ENCODE data around the gene PCDHGB5. TPM values are rescaled to one million over a fixed set of nuclear protein-coding genes. Genes with fewer than 3 reads are reported as not detected.
A peak's percentile ranks its signal among the peaks of the same experiment; 100 is the strongest.
"Not testable (repeated sequence)": the region's sequence is repeated elsewhere in the genome, so short reads cannot be mapped to it uniquely, and the experiment has no call there.

PCDHGB5 gene
- total and polyA plus RNA-seq, 2 of the 13 experiments (the other 11 are each of a cell fraction or from before 2014, with no cell fraction given): 0.08 to 0.44 TPM

DNA sequence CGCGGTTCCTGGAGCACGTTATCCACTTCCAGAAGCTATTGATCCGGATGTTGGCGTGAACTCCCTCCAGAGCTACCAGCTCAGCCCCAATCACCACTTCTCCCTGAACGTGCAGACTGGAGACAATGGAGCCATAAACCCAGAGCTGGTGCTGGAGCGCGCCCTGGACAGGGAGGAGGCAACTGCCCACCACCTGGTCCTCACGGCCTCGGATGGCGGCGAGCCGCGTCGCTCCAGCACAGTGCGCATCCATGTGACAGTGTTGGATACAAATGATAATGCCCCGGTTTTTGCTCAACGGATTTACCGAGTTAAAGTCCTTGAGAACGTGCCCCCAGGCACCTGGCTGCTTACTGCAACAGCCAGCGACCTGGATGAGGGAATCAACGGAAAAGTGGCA lies 5.6 kb downstream of the PCDHGB5 start (continued):
- TF ChIP-seq ZNF30 (CRISPR knock-in tag; IDR thresholded peaks at IDR 0.05) (no peak), TGIF2 (CRISPR knock-in tag; IDR thresholded peaks at IDR 0.05) (no peak), PCBP1 (IDR thresholded peaks at IDR 0.05; ENCODE audit: borderline replicate concordance, low read depth, low read length) (no peak), BORCS8-MEF2B (CRISPR knock-in tag; IDR thresholded peaks at IDR 0.05) (no peak), SMC3 (IDR thresholded peaks at IDR 0.05; ENCODE audit: low read length) (no peak), AGO2 (optimal IDR thresholded peaks at IDR 0.05; ENCODE audit: low read depth, low read length) (no peak), MEIS2 (CRISPR knock-in tag; IDR thresholded peaks at IDR 0.05) (no peak)

DNA sequence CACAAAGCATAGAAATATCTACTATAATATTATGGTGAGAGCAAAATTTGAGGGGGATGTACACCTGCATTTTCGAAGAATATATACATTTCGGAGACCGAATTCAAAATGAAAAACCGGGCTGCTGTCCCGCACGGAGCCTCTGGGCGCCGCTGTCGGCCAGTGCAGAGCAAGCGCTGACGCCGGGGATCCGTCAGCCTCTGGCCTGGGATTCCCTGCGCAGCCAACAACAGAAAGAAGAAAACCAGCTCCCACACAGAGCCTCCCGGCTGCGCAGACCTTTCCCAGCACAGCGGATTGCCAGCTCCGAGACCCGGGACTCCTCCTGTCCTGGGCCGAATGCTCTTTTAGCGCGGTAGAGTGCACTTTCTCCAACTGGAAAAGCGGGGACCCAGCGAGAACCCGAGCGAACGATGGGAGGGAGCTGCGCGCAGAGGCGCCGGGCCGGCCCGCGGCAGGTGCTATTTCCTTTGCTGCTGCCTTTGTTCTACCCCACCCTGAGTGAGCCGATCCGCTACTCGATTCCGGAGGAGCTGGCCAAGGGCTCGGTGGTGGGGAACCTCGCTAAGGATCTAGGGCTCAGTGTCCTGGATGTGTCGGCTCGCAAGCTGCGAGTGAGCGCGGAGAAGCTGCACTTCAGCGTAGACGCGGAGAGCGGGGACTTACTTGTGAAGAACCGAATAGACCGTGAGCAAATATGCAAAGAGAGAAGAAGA lies 10.2 kb downstream of the PCDHGB5 start, which contains the start of gene PCDHGB6:
Gene PCDHGB6, plus strand, starts transcription at position 232 of the 716 bp plus-strand sequence. Its CDS starts 182 bp downstream, at position 414.
- H3K79me2 ChIP-seq (ENCODE audit: insufficient read depth, low read length); H3K9ac ChIP-seq (ENCODE audit: insufficient read depth, low read depth, low read length); H4K20me1 ChIP-seq (ENCODE audit: insufficient read depth, low read length); POLR2A ChIA-PET; H3K9me3 ChIP-seq (ENCODE audit: low read length); H3K4me3 ChIP-seq (replicated peaks in 1 of 3; ENCODE audit: insufficient read depth in 1 of 3, low read depth in 2 of 3, low read length in 3 of 3); DNase-seq (ENCODE audit: low spot score); intact Hi-C loops (cut with micrococcal nuclease; ENCODE audit: unreplicated experiment); H3K27ac ChIP-seq (ENCODE audit: extremely low read length, insufficient read depth, low read length); H2AFZ ChIP-seq (ENCODE audit: low read length); H3K4me1 ChIP-seq (ENCODE audit: insufficient read depth, low read length); H3K36me3 ChIP-seq (replicated peaks in 1 of 2; ENCODE audit: control insufficient read depth in 1 of 2, insufficient read depth in 2 of 2, low read length in 2 of 2); in situ Hi-C loops (cut with HindIII; ENCODE audit: extremely low pct_ligation_motif_present, low pct_unique_long_range_greater_than_20kb); BruUV-seq (replicated peaks); FAIRE-seq; ATAC-seq; H3K27me3 ChIP-seq (ENCODE audit: control insufficient read depth in 1 of 2, insufficient read depth in 2 of 2, low read length in 2 of 2); H3K4me2 ChIP-seq (ENCODE audit: low read depth, low read length); CTCF ChIA-PET (ENCODE audit: low intra/inter-chr PET ratio, low total read pairs): not testable (repeated sequence)
- peak; percentile 19; the same call in 1 of the 2 replicates for TF ChIP-seq STAG1 (CRISPR knock-in tag; IDR thresholded peaks at IDR 0.05)
- TF ChIP-seq, protein P1, sequence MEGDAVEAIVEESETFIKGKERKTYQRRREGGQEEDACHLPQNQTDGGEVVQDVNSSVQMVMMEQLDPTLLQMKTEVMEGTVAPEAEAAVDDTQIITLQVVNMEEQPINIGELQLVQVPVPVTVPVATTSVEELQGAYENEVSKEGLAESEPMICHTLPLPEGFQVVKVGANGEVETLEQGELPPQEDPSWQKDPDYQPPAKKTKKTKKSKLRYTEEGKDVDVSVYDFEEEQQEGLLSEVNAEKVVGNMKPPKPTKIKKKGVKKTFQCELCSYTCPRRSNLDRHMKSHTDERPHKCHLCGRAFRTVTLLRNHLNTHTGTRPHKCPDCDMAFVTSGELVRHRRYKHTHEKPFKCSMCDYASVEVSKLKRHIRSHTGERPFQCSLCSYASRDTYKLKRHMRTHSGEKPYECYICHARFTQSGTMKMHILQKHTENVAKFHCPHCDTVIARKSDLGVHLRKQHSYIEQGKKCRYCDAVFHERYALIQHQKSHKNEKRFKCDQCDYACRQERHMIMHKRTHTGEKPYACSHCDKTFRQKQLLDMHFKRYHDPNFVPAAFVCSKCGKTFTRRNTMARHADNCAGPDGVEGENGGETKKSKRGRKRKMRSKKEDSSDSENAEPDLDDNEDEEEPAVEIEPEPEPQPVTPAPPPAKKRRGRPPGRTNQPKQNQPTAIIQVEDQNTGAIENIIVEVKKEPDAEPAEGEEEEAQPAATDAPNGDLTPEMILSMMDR (CRISPR knock-in tag; IDR thresholded peaks at IDR 0.05): peak; percentile 45
- WGBS (ENCODE audit: low lambda C conversion rate): 90% methylated on average over 28 of the region's 51 CpGs
